HG02678 (cell line): ENCODE data around the gene RPTOR.

Experiments
- ATAC-seq: cut with Tn5 transposase; IDR thresholded peaks from one replicate; pipeline ENCODE4 v1.9.1; 2021; ENCODE audit warnings: mild to moderate bottlenecking, moderate library complexity; ENCODE audit not compliant: unreplicated experiment

RPTOR gene

DNA sequence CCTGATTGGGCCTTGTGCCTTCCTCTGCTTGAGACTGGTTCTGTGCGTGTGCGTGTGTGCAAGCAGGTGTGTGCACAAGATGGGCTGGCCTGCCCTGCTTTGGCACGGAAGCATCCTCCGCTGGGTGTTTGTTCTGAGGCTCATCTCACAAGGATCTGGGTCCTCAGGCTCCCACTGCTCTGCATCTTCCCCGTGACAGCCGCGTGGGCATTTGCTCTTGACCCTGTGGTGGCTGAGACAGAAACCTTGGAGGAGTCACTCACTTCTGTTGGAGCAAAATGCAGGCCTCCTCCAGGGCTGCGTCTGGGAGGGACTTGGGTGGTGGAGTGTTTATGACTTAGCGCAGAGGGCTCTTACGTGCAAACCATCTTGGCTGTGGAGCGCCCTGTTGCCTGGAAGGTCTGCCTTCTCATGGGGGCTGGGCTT, 119.2 kb downstream of the RPTOR start:
- no peak for ATAC-seq

DNA sequence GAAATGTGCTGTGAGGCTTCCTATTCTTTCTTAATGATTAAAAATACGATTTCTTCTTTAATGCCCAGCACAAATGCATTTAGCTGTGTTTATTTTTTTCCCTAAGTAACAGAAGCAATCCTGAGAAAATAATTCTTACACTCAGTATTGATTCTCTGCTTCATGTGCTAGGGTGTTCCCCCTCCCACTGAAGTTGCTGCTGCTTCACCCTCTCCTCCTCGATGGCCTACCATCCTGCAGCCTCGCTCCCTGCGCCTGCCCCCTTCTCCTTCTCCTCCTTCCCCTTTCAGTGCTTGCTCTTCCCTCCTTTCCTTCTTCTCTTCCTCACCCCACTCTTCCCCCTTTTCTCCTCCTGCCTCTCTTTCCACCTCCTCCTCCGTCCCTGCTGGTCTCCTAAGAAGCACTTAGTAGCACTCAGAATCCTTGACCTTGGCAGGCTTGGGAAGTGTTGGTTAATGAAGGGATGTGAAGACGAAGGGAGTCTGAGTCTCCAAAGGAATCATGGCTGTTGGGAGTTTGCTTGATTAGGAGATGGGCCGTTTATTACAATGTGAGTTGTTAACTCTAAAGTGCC, 119.7 kb downstream of the RPTOR start:
- no peak for ATAC-seq

DNA sequence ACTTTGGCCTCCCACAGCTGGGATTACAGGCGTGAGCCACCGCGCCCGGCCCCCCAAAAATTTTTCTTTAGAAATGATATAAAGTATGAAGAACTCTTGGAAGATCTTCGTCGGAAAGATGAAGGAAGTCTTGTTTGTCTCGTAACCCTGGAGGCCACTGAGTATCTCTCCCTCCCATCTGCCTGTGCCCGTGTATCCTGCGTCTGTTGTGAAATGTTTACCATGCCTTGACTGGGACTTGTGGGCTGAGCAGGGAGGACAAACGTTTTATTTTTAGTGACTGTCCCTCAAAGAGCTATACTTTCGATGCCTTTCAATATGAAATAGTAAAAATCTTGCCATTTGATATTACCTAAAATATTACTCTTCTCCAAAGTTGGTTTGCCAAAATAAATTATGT, 121.2 kb downstream of the RPTOR start:
- no peak for ATAC-seq

- ATAC-seq: no peak
Measured at GRCh38 chr17:80666867-80667266, 122.2 kb downstream of the RPTOR start.

- ATAC-seq: no peak
Measured at GRCh38 chr17:80667462-80668277, 123.0 kb downstream of the RPTOR start.

GRCh38 chr17:80668375-80669148, 123.9 kb downstream of the RPTOR start:
- ATAC-seq: no peak

DNA sequence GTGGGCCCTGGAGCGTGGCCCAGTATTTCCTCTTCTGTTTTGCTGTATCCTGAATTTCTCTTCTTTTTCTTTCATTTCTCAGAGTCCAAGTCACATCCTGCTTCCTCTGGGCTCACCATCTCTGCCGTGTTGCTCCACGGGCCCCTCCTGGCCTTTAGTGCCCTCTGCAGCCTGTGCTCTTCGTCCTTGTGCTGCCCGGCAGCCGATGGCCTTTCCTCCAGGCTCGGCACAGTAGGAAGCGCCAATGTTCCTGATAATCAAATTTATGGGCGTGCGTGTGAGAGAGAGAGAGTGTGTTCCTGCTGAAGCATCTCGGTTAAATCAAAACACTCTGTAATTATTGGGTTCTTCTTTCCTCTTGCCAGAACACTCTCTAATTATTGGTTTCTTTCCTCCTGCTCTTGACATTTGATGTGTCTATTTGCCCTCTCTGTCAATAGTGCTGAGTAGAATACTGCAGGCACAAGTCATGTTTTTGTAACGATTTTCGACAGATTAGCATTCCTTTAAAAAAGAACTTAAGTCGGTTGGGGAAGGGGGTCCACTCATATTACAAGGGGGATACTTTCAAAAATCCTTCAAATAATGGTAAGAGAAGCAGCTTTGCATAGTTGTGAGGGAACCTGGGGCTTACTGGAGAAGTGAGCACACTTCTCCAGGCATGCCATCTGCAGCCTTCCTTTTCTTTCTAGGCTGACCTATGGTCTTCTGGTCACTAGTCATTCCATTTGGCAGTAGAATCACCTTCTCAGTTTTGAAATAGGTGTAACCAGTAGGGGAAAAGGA, 126.6 kb downstream of the RPTOR start:
- ATAC-seq: no peak

DNA sequence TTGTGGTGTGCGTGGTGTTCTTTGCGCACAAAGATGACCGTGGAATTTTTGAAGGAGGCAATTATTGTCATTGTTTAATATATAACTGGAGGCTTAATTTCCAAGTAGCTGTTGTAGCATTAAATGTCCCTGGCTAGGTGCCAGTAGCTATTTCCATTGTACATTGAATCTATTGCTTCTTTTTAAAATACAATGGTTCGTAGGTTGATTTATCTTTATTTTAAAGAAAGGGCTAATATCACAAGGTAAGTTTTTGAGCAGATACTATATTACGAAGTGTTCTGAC, 127.1 kb downstream of the RPTOR start:
- no peak for ATAC-seq

GRCh38 chr17:80673152-80673920, 128.7 kb downstream of the RPTOR start:
- no peak for ATAC-seq

DNA sequence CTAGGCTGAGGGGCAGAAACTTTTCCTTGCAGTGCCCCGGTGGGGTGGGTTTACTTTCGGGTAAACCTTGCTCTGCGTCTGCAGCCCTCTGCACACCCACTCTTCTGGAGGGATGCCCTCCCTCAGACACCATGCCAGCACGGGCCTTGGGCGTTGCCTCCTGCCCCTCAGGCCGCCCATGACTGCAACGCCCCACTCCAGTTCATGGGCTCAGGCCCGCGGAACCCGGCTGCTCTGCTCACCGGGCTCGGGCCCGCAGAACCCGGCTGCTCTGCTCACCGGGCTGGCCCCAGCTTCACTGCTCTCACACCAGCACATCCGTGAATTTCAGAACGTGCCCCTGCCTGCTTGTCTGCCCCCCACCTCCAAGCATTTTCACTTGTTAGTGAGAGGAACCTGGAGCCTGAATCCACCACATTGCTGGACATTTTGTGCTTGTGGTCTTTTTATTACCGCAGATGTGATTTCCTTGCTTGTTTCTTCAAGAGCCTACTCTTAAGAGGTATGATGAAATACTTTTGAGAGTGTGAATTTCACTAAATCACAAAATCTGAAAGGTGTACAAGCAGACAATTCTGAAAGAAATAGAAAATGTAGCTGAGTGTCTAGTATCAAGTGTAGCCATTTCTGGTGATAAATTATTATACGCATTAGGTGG, 130.9 kb downstream of the RPTOR start:
- ATAC-seq: no peak

GRCh38 chr17:80676096-80676466, 131.4 kb downstream of the RPTOR start:
- ATAC-seq: no peak

DNA sequence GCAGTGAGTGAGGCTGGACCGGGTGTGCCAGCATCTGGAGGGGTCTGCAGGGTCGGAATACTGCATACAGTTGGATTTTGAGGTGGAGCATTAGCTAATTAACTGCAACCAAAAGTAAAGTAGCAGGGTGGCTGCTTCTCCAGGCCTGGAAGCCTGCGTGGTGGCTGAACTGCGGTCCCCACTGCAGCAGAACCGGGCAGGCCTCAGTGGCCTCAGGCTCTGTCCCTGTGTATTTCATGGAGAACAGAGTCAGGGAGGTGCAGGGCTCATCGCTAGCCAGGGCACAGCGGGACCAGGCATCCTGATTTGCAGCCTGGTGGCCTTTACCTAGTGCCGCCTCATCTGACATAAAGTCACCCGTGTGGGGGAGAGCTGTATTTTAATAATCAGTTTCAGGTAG, 131.9 kb downstream of the RPTOR start:
- no peak for ATAC-seq

- ATAC-seq: no peak
Measured at GRCh38 chr17:80677214-80677756, 132.6 kb downstream of the RPTOR start.

DNA sequence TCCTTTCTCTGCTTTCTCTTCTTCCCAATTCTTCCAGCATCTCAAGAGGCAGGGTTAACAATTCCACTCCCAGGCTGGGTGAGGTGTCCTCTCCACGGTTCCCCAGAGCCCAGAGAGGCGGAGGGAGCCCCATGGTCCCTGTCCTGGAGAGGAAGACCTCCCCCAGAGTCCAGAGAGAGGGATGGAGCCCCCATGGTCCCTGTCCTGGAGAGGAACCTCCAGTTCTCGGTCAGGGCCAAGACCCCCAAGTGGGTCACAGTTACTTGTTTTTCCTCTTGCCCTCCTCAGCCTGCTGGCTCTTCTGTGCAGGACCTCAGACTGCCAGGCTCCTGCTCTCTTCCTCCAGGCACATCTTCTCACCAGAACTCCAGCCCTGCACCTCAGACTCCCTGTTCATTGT, 135.2 kb downstream of the RPTOR start:
- no peak for ATAC-seq

DNA sequence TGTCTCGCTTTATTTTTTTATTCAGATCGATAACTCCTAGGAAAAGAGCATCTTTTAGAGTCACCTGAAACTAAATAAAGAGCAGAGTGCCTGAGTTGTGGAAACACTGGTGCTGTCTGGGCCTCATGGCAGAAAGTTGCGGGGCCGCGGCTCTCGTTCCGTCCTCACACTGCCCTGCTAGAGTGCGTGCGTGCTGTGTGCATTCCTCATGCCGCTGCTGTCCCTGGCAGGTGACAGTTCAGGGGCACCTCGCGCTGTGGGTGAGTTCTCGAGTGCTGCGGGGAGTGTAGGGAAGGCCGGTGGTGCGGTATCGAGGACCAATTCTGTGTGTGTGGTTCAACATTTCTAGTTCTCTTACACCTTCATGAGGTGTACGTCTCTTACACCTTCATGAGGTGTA, 136.6 kb downstream of the RPTOR start:
- no peak for ATAC-seq

- no peak for ATAC-seq
Measured at GRCh38 chr17:80682372-80682771, 137.7 kb downstream of the RPTOR start.

DNA sequence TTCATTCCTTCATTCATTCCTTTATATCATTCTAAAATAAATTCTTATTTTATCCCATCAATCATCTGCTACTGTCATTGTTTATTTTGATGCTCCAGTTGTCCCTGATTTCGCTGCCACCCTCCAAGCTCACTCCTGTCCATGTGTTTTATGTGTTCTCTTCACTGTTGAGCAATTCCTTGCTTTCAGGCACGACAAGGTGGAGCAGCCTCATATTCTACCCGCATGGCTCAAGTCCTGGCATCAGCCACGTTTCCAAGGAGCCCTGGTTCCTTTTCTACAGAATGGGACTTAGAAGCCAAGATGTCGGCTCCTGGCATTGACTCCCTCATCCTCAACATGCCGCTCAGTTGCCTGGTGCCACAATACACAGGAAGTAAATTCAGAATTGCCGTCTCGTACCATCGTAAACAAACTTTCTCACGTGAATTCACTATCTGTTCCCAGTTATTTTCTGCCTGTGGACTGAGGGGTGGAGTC, 139.0 kb downstream of the RPTOR start:
- ATAC-seq: no peak

GRCh38 chr17:80687839-80688238, 143.2 kb downstream of the RPTOR start:
- no peak for ATAC-seq

DNA sequence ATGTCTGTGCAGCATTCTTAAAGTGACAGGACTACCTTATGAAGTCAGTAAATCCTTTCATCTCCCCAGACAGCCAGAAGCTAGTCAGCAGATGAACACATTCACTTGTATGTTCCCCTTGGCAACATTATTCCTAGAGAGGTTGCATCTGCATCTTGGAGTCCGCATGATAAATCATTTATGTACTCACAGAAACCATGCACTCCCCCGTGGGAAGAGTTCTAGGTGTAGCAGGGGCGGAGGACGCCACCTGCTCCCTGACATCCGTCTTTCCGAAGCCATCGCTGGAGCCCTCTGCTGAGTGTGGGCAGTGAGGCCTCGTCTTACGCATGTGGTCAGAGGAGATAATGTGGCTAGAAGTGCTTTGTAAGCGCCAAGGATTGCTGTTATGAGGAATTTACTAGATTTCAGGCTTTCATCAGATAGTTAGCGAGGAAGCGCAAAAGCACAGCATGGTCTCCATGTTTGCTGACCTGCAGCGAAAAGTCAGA, 144.5 kb downstream of the RPTOR start:
- ATAC-seq: no peak

DNA sequence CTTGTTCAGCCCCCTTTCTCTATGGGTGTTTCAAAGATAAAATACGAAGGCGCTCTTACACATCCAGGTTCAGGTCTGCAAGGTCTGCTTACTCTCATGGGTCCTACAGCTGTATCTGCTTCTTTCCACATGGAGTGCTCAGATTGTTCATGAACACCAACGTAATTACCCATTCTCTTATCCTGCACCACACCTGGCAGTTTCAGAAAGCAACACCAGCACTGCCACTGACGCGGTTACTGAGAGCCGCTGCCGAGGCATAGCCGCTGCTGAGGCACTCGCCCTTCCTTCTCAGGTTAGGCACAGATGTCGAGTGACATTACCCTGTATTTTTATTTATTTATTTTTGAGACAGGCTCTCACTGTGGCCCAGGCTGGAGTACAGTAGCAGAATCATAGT, 147.1 kb downstream of the RPTOR start:
- ATAC-seq: no peak
